HL-60 (cell line): ENCODE data around the gene CLSTN3.

Experiments
- DNase-seq, 2 experiments: peaks; one replicate each; pipeline ENCODE4 v3.0.0-alpha.2; 2010 to 2020; ENCODE audit warnings: low read depth in 1 of 2, low spot score in 1 of 2
- H3K27ac ChIP-seq: fragments of 250-450 bp; sonication (Bioruptor Pico); replicated peaks from 2 replicates; pipeline ENCODE4 v1.5.1; 2020; ENCODE audit warnings: mild to moderate bottlenecking, moderate library complexity
- H3K27me3 ChIP-seq: fragments of 250-450 bp; sonication (Bioruptor Pico); 2 replicates; pipeline ENCODE4 v1.5.1; 2021; ENCODE audit warnings: mild to moderate bottlenecking, moderate library complexity; ENCODE audit not compliant: insufficient read depth, poor library complexity, severe bottlenecking
- H3K4me3 ChIP-seq: replicated peaks from 2 replicates; pipeline ENCODE4 v1.5.1; 2011; ENCODE audit warnings: mild to moderate bottlenecking, control low read depth, low read length; ENCODE audit not compliant: insufficient read depth
- CTCF ChIP-seq: IDR thresholded peaks from one replicate; pipeline ENCODE4 v1.5.1; 2011; ENCODE audit warnings: low read length, control low read depth, inconsistent platforms; ENCODE audit not compliant: insufficient read depth
- GABPA ChIP-seq: IDR thresholded peaks from 2 replicates; pipeline ENCODE4 v1.6.1; 2012; ENCODE audit warnings: low read depth
- POLR2AphosphoS5 ChIP-seq: IDR thresholded peaks from 2 replicates; pipeline ENCODE4 v1.6.1; 2012; ENCODE audit warnings: low read depth
- REST ChIP-seq: IDR thresholded peaks from 2 replicates; pipeline ENCODE4 v1.6.1; 2012; ENCODE audit warnings: low read depth; ENCODE audit not compliant: insufficient replicate concordance
- SPI1 ChIP-seq: IDR thresholded peaks from 2 replicates; pipeline ENCODE4 v1.6.1; 2012; ENCODE audit warnings: low read depth, mild to moderate bottlenecking, borderline replicate concordance

Gene CLSTN3

DNA sequence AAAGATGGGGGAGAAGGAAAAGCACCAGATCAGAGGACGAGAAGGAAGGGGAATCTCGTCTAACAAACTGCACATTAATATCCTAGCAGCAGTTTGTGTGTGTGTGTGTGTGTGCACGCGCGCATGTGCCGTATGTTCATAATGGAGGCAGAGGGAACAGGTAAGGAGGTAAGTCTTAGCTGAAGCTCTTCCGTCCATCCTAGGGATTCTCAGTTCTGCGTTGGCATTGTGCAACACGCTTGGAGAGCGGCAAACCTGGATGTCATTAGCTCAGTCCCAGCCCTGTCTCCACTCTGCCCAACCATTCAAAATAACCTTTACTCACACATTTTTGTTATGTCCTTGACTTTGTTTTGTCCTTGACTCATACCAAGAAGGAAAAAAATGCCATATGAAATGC is 36.3 kb upstream of the CLSTN3 start:
- TF ChIP-seq GABPA (no peak), CTCF (no peak), SPI1 (no peak), REST (no peak), POLR2AphosphoS5 (no peak)
- Histone ChIP-seq H3K4me3 (no peak overlapping the region), H3K27me3 (no peaks in the 10 kb centered on the region), H3K27ac (no peak overlapping the region)
- no peak for DNase-seq

DNA sequence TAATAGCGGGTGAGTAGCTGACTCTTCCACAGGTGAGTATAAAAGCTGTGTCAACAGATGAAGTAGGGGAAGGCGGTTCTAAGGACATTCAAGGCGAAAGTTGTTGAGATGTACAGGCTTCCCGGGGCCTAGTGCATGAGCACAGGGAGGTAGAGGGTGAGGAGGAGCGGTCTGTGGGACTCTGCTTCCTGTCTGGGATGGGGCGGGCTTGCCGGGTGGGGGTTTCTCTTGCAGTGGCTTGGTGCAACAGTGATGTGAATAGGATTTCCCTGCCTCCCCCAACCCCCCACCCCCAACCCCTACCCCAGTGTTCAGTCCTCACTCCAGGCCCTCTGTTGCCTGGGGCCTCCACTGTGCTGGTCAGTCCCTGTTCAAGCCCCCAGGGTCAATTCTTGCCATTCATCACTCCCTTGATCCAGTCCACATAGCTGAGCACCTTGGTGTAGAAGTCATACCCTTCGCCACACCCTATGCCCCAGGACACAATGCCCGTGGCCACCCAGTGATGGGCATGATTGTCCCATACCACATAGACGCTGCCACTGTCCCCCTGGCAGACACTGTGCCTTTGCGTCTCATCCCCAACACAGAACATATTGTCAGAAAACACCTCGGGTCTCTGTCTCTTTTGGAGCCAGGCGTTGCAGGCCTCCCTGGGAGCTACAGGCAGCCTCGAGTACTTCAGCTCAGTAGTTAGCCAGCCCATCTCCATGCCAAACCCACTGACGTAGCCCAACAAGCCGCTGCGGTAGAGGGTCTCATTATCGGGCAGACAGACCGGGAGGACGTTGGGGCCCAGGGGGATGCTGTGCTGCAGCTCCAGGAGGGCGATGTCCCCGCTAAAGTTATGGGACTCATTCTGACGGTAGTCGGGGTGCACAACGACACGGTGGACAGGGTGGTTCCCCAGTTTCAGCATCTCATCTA is 33.9 kb upstream of the CLSTN3 start:
- DNase-seq: no peak
- Histone ChIP-seq H3K4me3 (no peak overlapping the region), H3K27me3 (no peaks in the 10 kb centered on the region), H3K27ac (no peak overlapping the region)
- no peak for TF ChIP-seq REST
- TF ChIP-seq SPI1: no peak
- no peak for TF ChIP-seq CTCF
- TF ChIP-seq GABPA: no peak
- no peak; the same call in 1 of the 2 replicates for TF ChIP-seq POLR2AphosphoS5

- DNase-seq: no peak
- no peak for TF ChIP-seq CTCF
- TF ChIP-seq SPI1: no peak
- TF ChIP-seq REST: no peak
- TF ChIP-seq GABPA: no peak
- TF ChIP-seq POLR2AphosphoS5: no peak
- Histone ChIP-seq H3K27me3 (no peaks in the 10 kb centered on the region), H3K27ac (no peak overlapping the region), H3K4me3 (no peak overlapping the region)
These were observed 33.2 kb upstream of the CLSTN3 start for GRCh38 chr12:7096979-7097378.
